GM23338 (cell line): ENCODE results near the gene RASSF10. TPM values are rescaled to one million over a fixed set of nuclear protein-coding genes. Genes with fewer than 3 reads are reported as not detected.

Source experiments
- ATAC-seq: fragments of 200-7000 bp; cut with Tn5 transposase; 3 replicates; pipeline ENCODE4 v1.9.1; 2020
- DNase-seq: peaks from one replicate; pipeline ENCODE4 v3.0.0-alpha.2; 2015; ENCODE audit warnings: low spot score
- H2AFZ ChIP-seq: fragments of 200-600 bp; sonication (generic); 2 replicates; pipeline ENCODE4 v1.8.0; 2016; ENCODE audit warnings: antibody characterized with exemption, mild to moderate bottlenecking, moderate library complexity
- H3F3A ChIP-seq: fragments of 200-600 bp; sonication (generic); replicated peaks from 2 replicates; pipeline ENCODE4 v1.8.0; 2017; ENCODE audit warnings: antibody characterized with exemption, mixed run types, low read depth
- H3K27ac ChIP-seq: fragments of 200-600 bp; sonication (generic); 2 replicates; pipeline ENCODE4 v1.6.1; 2016; ENCODE audit warnings: low read depth
- H3K27me3 ChIP-seq: fragments of 200-600 bp; sonication (generic); 2 replicates; pipeline ENCODE4 v1.8.0; 2016; ENCODE audit warnings: mild to moderate bottlenecking, mixed run types, moderate library complexity; ENCODE audit not compliant: insufficient read depth
- H3K36me3 ChIP-seq: fragments of 200-600 bp; sonication (generic); 2 replicates; pipeline ENCODE4 v1.8.0; 2016; ENCODE audit warnings: mild to moderate bottlenecking; ENCODE audit not compliant: insufficient read depth
- H3K4me1 ChIP-seq: fragments of 200-600 bp; sonication (generic); 2 replicates; pipeline ENCODE4 v1.8.0; 2016; ENCODE audit warnings: mild to moderate bottlenecking, moderate library complexity; ENCODE audit not compliant: insufficient read depth
- H3K4me2 ChIP-seq: fragments of 200-600 bp; sonication (generic); 2 replicates; pipeline ENCODE4 v1.7.1; 2017; ENCODE audit warnings: mixed run types
- H3K4me3 ChIP-seq: fragments of 200-600 bp; sonication (generic); 2 replicates; pipeline ENCODE4 v1.6.1; 2016; ENCODE audit warnings: mixed run types
- H3K79me2 ChIP-seq: fragments of 200-600 bp; sonication (generic); replicated peaks from 2 replicates; pipeline ENCODE4 v1.8.0; 2017; ENCODE audit warnings: mild to moderate bottlenecking; ENCODE audit not compliant: insufficient read depth
- H3K9me2 ChIP-seq: fragments of 200-600 bp; sonication (generic); 2 replicates; pipeline ENCODE4 v1.8.0; 2017; ENCODE audit not compliant: insufficient read depth
- H4K20me1 ChIP-seq: fragments of 200-600 bp; sonication (generic); replicated peaks from 2 replicates; pipeline ENCODE4 v1.8.0; 2017; ENCODE audit warnings: mild to moderate bottlenecking; ENCODE audit not compliant: insufficient read depth
- H3K27ac Mint-ChIP-seq: 2 replicates; pipeline ENCODE4 v1.8.0; 2020; ENCODE audit warnings: inconsistent platforms, mild to moderate bottlenecking, moderate library complexity, mixed read lengths
- H3K27me3 Mint-ChIP-seq: 3 replicates; pipeline ENCODE4 v1.8.0; 2022; ENCODE audit warnings: low read depth, mild to moderate bottlenecking, moderate library complexity, mixed read lengths, inconsistent platforms; ENCODE audit not compliant: insufficient read depth, poor library complexity
- H3K36me3 Mint-ChIP-seq: 3 replicates; pipeline ENCODE4 v1.8.0; 2021; ENCODE audit warnings: low read depth, mild to moderate bottlenecking, inconsistent platforms, moderate library complexity, mixed read lengths
- H3K4me1 Mint-ChIP-seq: 3 replicates; pipeline ENCODE4 v1.8.0; 2020; ENCODE audit warnings: mild to moderate bottlenecking, inconsistent platforms, mixed read lengths
- H3K4me3 Mint-ChIP-seq: 3 replicates; pipeline ENCODE4 v1.8.0; 2021; ENCODE audit warnings: moderate library complexity, mild to moderate bottlenecking, inconsistent platforms, mixed read lengths
- H3K9me3 Mint-ChIP-seq: 3 replicates; pipeline ENCODE4 v1.8.0; 2020; ENCODE audit warnings: moderate library complexity, mild to moderate bottlenecking, inconsistent platforms, mixed read lengths
- CREB1 ChIP-seq: fragments of 250-450 bp; sonication (Bioruptor Pico); IDR thresholded peaks from 2 replicates; pipeline ENCODE4 v1.5.0; 2020; ENCODE audit warnings: low read depth, mild to moderate bottlenecking, moderate library complexity
- CTCF ChIP-seq, 2 experiments: fragments of 200-600 bp in 1 of 2; sonication (generic) in 1 of 2; conservative IDR thresholded peaks; 2 replicates each; pipeline versions ENCODE4 v1.5.1 to v1.6.1; 2016 to 2017; ENCODE audit warnings: antibody characterized with exemption in 2 of 2, low read depth in 2 of 2, mild to moderate bottlenecking in 2 of 2, moderate library complexity in 1 of 2
- ETS1 ChIP-seq: IDR thresholded peaks from 2 replicates; pipeline ENCODE4 v1.6.1; 2016; ENCODE audit warnings: antibody characterized with exemption
- EZH2 ChIP-seq: fragments of 200-600 bp; sonication (generic); IDR thresholded peaks from one replicate; pipeline ENCODE4 v1.8.0; 2017; ENCODE audit warnings: antibody characterized with exemption, mild to moderate bottlenecking, low read depth; ENCODE audit not compliant: unreplicated experiment
- EZH2phosphoT487 ChIP-seq: fragments of 200-600 bp; sonication (generic); IDR thresholded peaks from one replicate; pipeline ENCODE4 v1.8.1; 2018; ENCODE audit warnings: antibody characterized with exemption; ENCODE audit not compliant: unreplicated experiment
- REST ChIP-seq: IDR thresholded peaks from one replicate; pipeline ENCODE4 v1.6.1; 2018; ENCODE audit warnings: antibody characterized with exemption; ENCODE audit not compliant: unreplicated experiment
- STAT1 ChIP-seq: IDR thresholded peaks from one replicate; pipeline ENCODE4 v1.6.1; 2016; ENCODE audit warnings: antibody characterized with exemption; ENCODE audit not compliant: unreplicated experiment
- ZNF462 ChIP-seq: fragments of 250-450 bp; sonication (Bioruptor Pico); IDR thresholded peaks from 2 replicates; pipeline ENCODE4 v1.5.0; 2020; ENCODE audit warnings: mild to moderate bottlenecking, moderate library complexity
- polyA plus RNA-seq: library from polyadenylated mRNA; unstranded; fragments of >200 nt; fragmentation: Nextera tagmentation; extraction: Ambion mirVana; gene quantifications from 2 replicates; pipeline ENCODE4 v1.2.1, GENCODE V29; 2016
- total RNA-seq: library from RNA; depleted of rRNA; stranded (reverse); fragments of >200 nt; shearing (Covaris generic); gene quantifications from 2 replicates; pipeline ENCODE4 v1.2.3, GENCODE V29; 2014

The RASSF10 gene
- total and polyA plus RNA-seq, 2 experiments from 2014 or later, result 0.13 to 1.8 TPM

- TF ChIP-seq ETS1 (no peak), EZH2phosphoT487 (no peak)
These were observed 46.1 kb downstream of the RASSF10 start (continued) for GRCh38 chr11:13055200-13055599.

- H3K4me2 ChIP-seq, result no peak overlapping the region
- DNase-seq (no peak), ATAC-seq (no peak)
- H3K36me3 ChIP-seq, result no peaks in the 10 kb centered on the region
- peaks cover 3% of the 10 kb centered on the region for H3K27me3 Mint-ChIP-seq
- H3K27ac Mint-ChIP-seq, result no peak overlapping the region
- no peaks in the 10 kb centered on the region for H4K20me1 ChIP-seq
- H3K4me3 ChIP-seq, result no peak overlapping the region
- H3K4me1 ChIP-seq, result no peaks in the 10 kb centered on the region
- H3K9me3 Mint-ChIP-seq, result no peaks in the 10 kb centered on the region
- H2AFZ ChIP-seq, result no peak overlapping the region
- H3K79me2 ChIP-seq, result no peaks in the 10 kb centered on the region
- no peak overlapping the region for H3K27ac ChIP-seq
- no peak overlapping the region for H3K4me3 Mint-ChIP-seq
- peaks cover 2% of the 10 kb centered on the region; the same call in 1 of the 2 replicates for H3K9me2 ChIP-seq
- peaks cover 3% of the 10 kb centered on the region; the same call in 1 of the 3 replicates for H3K4me1 Mint-ChIP-seq
- H3K27me3 ChIP-seq, result no peaks in the 10 kb centered on the region
- no peak for TF ChIP-seq ETS1
- no peak for TF ChIP-seq CREB1 (CRISPR knock-in tag)
- no peak for TF ChIP-seq STAT1
- TF ChIP-seq REST, result no peak
- TF ChIP-seq EZH2phosphoT487, result no peak
- TF ChIP-seq CTCF (conservative IDR thresholded peaks at IDR 0.05; ENCODE audit: low read depth in 2 of 2), result no peak
- TF ChIP-seq EZH2, result no peak
- no peak for TF ChIP-seq ZNF462 (CRISPR knock-in tag)
- no peaks in the 10 kb centered on the region for H3F3A ChIP-seq
- no peaks in the 10 kb centered on the region; the same call in 2 of the 3 replicates for H3K36me3 Mint-ChIP-seq
These were observed 52.3 kb downstream of the RASSF10 start for GRCh38 chr11:13061294-13061990.
